SKM-1 (cell line): ENCODE results near the gene AKIRIN2.

Source experiments
- DNase-seq: peaks from one replicate; lab custom pipeline; 2025; ENCODE audit not compliant: unreplicated experiment; lab: John Stamatoyannopoulos, UW

Gene AKIRIN2

DNA sequence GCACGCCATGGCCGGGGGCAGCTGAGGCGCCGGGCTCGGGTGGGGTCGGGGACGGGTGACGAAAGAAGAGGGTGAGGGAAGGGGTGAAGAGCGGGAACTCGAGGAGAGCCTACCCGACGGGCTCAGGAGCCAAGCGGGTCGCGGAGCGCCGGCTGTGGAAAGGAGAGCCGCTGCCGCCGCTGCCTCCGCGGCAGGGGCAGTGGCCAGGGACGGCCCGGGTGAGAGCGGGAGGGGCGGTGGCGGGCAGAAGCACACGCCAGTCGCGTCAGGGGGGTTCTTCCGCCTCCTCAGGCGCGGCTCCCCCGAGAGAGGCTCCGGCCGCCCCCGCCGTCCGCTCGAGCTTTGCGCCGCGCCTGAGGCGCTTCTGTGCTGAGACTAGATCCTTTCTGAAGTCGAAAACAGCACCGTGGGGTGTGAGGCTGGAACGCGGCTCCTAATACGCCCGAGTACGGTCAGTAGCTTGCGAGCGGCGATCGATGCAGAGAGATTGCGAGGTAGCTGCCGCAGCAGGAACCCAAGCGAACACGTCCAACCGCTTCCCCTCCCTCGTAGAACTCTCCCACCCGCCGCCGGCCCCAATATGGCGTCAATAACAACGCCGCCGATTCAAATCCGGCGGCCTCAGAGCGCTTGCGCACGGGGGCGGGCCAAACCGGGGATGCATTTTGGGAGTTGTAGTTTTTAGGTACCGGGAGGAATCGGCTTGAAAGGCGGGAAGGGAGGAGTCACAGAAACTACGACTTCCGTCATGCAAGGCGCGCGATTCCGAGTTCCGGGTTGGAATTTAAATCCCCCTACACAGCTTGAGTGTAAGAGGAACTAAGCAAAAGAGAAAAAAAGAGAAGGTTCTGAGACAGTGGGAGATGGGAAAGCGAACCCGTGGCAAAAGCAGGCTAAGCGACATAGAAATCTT lies at the start of gene AKIRIN2:
Gene AKIRIN2 (minus strand): TSS at position 558 of the 913 bp plus-strand sequence. CDS start 549 bp downstream, at position 9.
- DNase-seq: peak; percentile 97

DNA sequence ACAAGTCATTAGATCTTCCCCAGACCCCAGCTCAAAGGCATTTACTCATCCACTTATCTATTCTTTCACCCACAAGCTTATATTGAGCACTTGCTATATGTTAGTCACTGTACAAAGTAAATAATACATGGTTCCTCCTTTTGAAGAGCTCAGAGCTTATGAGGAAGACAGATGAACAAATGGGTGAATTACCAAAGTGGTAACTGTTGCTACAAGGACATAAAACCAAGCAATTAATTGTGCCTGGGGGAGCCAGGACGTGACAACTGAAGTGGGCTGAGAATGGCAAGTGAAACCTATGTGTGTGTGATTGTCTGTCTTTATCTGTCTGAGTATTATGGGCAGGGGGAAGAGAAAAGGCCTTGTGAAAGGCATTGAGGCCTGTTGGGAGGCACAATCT lies 45.6 kb upstream of the AKIRIN2 start:
- DNase-seq: peak; percentile 46

DNA sequence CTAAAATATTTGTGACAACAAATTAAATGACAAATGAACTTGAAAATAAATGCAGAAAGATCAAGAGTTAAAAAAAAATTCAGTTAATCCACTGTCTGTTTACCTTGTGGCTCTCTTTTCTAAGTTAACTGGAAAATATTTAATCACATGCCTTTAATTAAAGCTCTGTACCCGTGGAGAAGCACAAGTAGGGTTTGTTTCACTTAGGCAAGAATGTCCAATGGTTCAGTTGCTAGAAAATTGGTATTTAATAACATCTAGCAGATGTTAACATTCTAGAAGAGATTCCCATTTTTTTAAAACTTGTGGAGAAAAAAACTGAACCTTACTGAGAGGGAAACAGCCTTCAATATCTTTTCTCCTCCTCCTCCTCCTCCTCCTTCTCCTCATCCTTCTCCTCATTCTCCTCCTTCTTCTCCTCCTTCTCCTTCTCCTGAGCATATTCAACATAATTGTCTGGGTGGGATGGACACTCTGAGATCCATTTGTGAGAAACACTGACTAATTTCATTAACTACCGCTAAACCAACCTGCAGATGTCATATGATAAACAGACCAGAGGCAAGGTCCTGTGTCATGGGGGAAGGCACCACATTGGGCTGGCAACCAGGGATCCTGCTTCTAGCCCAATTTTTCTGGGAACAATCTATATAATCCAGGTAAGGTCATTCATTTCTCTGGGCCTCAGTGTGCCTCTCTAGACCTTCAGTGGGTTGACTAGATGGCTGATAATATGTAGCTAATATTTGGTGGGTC lies 44.1 kb upstream of the AKIRIN2 start:
- DNase-seq: no peak

DNA sequence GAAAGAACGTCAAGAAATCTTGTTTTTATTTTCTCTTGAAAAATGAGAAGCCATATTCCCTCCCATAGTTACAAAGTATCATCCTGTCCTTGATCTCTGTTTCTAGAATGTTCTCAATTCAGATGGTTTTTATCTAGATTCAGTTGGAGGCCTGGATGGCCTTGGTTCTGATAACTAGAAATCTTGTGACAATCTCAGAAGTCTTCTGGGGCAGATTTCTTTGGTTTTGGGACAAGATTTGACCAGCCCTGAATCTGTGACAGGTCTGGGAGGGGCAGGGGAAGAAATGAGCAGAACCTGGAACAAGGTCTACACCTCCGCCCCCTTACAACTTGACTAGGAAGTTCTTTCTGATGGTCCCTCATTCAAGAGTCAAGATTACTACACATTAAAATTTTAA lies 41.4 kb upstream of the AKIRIN2 start:
- no peak for DNase-seq

DNA sequence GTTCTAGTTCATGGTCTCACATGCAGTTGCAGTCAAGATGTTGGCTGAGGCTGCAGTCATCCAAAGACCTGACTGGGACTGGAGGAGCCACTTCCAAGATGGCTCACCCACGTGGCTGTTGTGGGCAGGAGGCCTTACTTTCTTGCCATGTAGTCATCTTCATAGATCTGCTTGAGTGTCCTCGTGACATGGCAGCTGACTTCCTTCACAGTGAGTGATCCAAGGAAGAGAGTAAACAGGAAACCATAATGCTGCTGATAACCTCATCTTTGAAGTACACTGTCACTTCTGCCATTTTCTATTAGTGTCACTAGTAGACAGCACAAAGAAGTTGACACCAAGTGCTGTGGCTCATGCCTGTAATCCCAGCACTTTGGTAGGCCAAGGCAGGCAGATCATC lies 40.1 kb upstream of the AKIRIN2 start:
- no peak for DNase-seq

DNA sequence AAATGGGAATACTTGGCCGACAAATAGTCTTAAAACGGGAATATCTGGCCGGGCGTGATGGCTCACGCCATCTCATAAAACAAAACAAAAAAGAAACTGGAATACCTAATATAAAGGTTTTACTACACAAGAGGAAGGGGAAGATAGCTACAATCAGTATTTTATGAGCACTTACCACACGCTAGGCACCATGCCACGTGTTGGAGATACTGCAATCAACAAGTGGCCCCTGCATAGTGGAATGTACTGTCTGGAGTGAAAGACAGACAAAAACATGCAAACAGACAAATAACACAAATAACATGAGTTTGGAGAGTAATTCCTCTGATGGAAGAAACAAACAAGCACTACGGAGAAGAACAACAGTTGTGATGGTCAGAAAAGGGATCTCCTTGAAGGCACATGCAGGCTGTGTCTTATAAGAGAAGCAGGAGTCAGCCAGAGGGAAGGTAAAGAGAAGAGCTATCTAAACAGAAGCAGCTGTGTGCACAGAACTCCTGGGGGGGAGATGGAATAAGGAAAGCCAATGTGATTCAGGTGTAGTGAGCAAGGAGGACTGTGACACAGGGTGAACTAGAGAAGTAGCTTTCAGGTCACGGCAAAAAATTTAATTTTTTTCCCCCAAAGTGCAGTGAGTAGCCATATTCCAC lies 39.1 kb upstream of the AKIRIN2 start:
- DNase-seq: no peak

DNA sequence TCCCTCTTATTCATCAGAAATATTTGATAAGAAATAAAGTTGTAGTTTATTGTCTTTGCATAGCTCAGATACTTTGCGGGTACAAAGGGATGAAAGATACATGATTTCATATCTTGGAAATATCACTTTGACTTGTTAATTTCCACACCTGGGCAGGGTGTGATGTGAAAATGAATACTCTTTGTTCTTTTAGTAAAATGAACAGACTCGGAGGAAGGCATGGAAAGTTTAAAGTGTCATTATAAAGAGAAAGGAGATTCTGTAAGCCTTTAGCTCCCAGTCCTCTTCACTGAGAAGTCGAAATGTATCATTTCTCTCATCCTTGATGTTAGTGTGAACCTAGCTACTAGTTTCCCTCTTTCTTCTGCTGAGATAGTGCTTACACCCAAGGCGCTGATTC lies 36.7 kb upstream of the AKIRIN2 start:
- no peak for DNase-seq

DNA sequence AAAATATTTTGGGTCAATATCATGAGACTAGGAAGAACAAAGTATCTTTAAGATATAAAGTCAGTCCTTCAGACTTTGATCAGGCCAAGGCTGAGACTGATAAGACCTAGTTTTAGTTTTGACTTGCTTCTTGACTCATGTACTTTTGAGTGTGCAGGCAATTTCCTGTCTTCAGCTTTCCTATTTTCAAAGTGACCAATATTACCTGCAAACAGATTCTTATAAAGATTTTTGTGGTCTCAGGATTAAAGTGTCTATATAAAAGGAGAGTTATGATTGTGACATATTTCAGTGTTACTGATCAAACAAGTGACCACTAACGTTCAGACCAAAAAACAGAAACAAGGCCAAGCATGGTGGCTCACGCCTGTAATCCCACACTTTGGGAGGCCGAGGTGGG lies 36.0 kb upstream of the AKIRIN2 start:
- DNase-seq: no peak

DNA sequence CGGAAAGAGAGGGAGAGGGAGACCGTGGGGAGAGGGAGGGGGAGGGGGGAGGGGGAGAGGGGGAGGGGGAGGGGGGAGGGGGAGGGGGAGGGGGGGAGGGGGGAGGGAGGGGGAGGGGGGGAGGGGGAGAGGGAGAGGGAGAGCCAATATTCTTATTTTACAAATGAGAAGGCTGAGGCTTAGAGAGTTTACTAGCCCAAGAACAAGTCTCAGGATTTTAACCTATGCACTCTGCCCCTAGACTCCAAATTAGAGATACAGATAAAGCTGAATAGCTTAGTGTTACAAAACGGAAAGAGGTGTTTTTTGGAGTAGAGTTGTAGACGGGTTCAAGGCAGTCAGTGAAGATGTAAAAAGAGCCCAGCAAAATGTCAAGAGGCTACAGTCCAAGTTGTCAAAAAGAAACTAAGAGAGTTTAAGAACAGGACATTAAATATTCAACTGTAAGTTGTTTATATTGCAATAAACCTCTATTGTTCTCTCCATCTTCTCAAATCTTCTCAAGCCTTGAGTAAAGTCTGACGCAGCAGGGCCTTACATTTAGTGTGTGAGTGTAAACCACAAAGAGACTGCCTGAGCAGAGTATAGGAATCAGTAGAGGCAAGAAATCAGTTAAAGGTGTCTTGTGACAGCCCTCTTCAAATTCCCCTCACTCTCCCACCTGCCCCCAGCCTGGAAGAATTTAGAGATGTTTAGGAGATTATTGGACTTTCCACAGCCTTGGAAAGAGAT lies 34.9 kb upstream of the AKIRIN2 start:
- no peak for DNase-seq

DNA sequence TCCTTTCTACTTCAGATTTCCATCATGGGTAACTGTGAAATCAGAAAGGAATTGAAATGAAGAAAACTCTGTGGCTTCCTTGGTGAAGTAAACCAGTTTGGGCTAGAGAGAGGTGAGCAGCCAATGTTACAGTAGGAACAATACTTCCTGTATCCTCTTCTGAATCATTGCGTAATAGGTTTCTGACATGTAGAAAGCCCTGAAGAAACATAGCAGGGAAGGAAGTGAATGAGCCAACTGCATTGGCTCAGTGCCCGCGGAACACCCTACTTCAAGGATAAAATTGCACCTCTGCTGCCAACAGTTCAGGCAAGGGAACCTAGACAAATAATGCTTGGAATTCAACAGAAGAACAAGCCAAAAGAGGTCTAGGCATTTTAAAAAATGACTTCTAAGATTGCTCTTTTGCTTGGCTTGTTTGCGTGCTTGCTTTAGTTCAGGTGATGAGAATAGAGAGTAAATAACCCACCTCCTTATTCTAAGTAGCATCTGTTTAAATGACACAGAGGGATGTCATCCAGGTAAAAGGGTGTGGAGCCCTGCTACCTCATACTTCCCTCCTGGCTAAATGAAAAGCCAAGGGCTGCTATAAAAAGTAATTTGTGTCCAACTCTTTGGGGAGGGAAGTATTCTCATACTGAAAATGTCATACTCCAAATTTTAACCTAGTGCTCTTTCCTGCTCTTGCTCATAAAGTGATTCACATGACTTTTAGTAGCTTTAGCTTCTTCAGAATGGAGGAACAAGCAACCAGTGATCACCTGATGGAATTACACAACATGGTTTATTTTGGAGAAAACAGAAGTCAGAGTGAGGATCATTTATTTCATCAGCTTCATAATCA lies 30.0 kb upstream of the AKIRIN2 start:
- DNase-seq: peak; percentile 100

DNA sequence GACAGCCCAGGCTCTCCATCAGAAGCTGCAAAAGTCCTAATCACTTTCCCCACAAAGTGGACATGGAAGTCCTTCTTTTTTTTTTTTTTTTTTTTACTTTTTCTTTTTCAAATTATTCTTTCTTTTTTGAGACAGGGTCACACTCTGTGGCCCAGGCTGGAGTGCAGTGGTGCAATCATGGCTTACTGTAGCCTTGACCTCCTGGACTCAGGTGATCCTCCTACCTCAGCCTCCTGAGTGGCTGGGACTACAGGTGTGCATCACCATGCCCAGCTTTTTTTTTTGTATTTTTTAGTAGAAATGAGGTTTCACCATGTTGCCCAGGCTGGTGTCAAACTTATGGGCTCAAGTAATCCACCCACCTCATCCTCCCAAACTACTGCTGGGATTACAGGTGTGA lies 29.0 kb upstream of the AKIRIN2 start:
- no peak for DNase-seq

DNA sequence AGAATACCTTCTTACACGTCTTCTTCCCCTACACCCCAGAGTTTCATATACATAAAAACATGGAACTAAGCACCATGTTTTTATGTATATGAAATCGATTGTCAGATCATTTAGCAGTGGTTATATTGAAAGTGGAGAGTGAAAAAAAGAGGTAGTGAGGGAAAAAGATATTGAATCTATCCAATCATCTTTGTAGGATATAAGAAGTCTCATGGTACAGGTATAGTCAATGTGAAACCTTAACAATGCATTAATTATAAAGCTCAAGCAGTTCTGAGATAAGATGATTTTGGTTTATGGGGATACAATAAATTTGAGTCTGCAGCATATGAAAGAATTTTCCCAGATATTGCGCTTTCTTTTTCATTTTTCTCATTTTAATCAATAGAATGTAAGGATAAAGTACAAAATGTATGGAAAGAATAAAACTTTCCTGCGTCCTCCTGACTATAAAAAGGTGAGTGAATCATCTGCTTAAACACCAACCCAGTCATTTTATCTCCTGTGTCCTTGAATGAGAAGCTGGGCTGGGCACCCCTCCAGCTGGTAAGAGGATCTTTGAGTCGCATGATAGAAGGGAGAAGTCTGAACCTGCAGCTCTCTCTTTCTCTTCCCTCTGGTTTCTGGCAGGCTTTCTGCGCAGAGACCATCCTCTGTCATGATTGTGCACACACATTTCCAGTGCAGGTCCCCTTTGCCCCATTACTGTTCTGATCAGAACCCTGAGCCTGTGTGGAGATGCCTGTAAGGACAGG lies 28.1 kb upstream of the AKIRIN2 start:
- DNase-seq: no peak

DNA sequence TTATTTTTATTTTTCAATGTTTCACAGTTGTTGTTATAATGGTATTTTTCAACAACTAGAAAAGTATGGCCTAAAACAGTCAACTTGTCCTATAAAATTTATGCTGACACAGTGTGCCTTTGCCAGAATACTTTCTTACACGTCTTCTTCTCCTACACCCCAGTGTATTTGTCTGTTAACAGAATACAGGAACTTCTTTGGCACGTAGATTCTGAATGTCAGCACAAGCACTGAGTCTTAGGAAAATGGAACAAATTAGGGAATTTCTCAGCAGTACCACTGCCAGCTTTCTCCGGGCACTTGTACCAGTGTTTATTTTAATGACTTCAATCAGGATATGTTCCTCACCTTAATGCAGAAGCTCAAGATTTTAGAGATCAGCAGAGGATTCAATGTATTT lies 26.7 kb upstream of the AKIRIN2 start:
- DNase-seq: no peak

DNA sequence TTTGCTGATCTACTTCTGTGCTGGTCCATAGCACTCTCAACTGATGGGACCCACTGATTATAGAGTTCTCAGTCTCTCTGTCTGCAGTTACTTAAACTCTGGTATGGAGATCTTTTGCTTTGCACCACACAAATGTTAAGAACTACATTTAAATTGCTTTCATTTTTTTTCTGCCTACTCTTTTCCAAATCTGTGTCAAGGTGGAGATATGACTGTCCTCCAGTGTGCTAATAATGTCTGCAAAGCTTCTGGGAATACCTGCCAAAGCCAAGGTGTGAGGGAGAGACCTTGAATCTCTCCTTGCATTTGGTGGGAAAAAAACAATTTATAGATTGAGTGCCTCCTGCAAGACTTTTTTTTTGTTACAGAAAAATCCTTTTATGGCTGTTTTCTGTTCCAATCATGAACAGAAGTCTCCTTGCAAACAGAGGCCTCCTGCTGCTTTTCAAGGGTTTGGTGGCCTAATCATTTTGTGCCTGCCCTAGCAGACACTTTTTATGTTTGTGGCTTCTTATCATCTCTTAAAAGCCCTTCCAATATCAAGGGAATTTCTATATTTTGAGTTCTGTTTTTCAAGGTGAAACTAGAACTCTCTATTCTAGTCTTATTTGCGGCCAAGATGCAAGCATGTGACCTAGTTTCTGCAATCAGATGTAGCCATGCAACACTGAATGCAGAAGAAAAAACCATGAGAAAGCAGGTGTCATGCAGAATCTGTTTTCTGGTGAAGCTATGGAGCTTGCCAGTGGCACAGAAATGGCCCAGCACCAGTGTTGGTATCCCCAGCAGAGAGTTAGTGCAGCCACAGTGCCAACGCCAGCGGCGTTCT lies 23.2 kb upstream of the AKIRIN2 start:
- no peak for DNase-seq

DNA sequence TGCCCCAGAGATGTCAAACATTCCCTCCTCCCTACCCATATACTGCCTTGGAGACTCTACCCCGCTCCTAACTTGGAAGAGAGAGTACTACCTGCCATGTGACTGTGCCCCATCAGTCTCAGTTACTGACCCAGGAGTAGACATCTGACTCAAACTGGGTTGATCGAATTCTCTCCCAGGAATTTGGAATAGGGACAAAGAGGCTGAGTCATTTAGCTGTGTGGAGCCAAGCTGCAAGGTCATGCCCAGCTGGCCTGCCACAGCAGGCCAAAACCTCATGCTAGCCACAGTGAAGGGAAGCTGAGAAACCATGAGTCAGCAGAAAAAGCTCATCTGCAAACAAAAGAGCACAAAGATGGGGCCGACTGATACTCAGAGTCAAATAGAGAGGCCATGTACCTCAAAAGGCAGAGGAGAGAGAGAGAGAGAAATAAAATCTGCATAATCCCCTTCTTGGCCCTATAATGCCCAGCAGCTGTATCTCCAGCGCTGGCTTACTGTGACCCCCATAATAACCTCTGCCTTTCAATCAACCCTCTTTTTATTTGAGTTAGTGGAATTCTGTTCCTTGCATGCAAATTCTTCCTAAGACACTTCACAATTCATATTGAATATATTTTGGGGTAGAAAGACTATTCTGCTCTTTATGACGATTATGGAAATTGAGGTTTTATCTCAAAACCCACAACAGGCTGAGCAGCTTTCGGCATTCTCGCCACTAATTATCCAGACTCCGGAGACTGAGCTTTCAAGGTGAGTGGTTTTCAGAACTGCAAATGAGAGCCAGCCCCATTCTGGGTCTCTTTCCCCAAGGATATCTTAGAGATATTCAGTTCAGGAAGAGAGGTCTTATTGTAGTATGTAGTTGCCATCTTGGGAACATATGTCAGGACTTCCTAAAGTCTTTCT lies 21.4 kb upstream of the AKIRIN2 start:
- DNase-seq: peak; percentile 42

DNA sequence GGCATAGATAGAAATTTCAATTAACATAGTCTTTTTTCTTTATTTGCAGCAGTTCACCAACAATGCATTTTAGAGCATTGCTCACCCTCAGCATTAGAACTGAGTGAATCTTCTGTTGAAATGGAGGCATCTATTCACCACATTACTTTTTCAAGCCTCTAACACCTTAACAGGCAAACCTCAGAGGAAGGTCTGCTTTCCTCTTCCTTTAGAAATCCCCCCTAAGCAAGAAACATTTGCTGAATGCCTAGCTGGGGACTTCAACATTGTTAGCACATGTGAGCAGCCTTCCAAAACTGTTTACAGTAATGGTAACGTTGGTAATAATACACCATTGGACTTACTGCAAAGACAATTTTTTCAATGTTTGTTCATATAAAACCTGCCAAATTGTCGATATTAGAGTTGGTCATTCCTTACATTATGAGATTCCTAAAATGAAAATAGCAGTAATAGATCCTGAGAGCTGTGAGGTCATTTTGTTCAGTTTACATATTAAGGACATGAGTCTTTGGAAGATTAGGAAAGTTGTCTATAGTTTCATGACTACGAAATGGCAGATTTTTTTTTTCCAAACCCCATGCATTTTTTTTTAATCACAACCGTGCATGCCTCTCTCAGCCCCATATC lies 20.6 kb upstream of the AKIRIN2 start:
- DNase-seq: no peak

DNA sequence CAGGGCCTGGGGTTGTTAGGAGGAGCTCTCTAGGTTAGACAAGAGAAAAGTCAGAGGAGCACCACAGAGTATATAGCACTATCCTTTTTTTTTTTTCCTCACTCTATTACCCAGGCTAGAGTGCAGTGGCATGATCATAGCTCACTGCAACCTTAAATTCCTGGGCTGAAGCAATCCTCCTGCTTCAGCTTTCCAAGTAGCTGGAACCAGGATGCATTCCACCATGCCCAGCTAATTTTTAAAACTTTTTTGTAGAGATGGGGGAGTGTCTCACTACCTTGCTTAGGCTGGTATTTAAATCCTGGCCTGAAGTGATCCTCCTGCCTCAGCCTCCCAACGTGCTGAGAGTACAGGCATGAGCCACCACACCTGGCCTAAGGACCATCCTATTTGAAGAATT lies 19.3 kb upstream of the AKIRIN2 start:
- DNase-seq: no peak
